T-helper 22 cell (primary cell): ENCODE data around the gene RNF111.
"Not testable (repeated sequence)": the region's sequence is repeated elsewhere in the genome, so short reads cannot be mapped to it uniquely, and the experiment has no call there.

Experiments
- DNase-seq: peaks from one replicate; pipeline ENCODE4 v3.0.0-alpha.2; 2020; ENCODE audit warnings: low read depth

Gene RNF111

GRCh38 chr15:59059076-59059597 lies 71.7 kb downstream of the RNF111 start:
- no peak for DNase-seq

- no peak for DNase-seq
Observed at GRCh38 chr15:59060348-59060747, 72.9 kb downstream of the RNF111 start.

- DNase-seq = no peak
Observed at GRCh38 chr15:59063042-59063441, 75.6 kb downstream of the RNF111 start.

- no peak for DNase-seq
Observed at GRCh38 chr15:59069430-59069829, 82.0 kb downstream of the RNF111 start.

GRCh38 chr15:59074607-59075006 lies 87.1 kb downstream of the RNF111 start:
- DNase-seq = no peak

- no peak for DNase-seq
Observed at GRCh38 chr15:59087731-59088130, 100.3 kb downstream of the RNF111 start.

- DNase-seq = no peak
Observed at GRCh38 chr15:59094077-59094476, 106.6 kb downstream of the RNF111 start.

- DNase-seq = no peak
Observed at GRCh38 chr15:59096429-59096828, 109.0 kb downstream of the RNF111 start.

GRCh38 chr15:59099162-59099685 lies 111.8 kb downstream of the RNF111 start:
- DNase-seq = no peak

GRCh38 chr15:59104602-59104911 lies 117.1 kb downstream of the RNF111 start:
- DNase-seq = no peak

- peak; percentile 72 for DNase-seq
Observed at GRCh38 chr15:59104912-59105732, 117.7 kb downstream of the RNF111 start, which contains the start of gene CCNB2. TSS of gene CCNB2 (plus strand) at chr15:59105146. CDS start at chr15:59105269, 123 bp downstream.

- DNase-seq = no peak
Observed at GRCh38 chr15:59105854-59106253, 118.4 kb downstream of the RNF111 start.

GRCh38 chr15:59111251-59111650 lies 123.8 kb downstream of the RNF111 start:
- no peak for DNase-seq

- no peak for DNase-seq
Observed at GRCh38 chr15:59115047-59115446, 127.6 kb downstream of the RNF111 start.

- DNase-seq = no peak
Observed at GRCh38 chr15:59116141-59116540, 128.7 kb downstream of the RNF111 start.

GRCh38 chr15:59116771-59117170 lies 129.3 kb downstream of the RNF111 start:
- DNase-seq = no peak

- no peak for DNase-seq
Observed at GRCh38 chr15:59119625-59120024, 132.2 kb downstream of the RNF111 start.

- no peak for DNase-seq
Observed at GRCh38 chr15:59120937-59121336, 133.5 kb downstream of the RNF111 start.

- no peak for DNase-seq
Observed at GRCh38 chr15:59124261-59124660, 136.8 kb downstream of the RNF111 start.

GRCh38 chr15:59125683-59126082 lies 138.2 kb downstream of the RNF111 start:
- not testable (repeated sequence) for DNase-seq

- not testable (repeated sequence) for DNase-seq
Observed at GRCh38 chr15:59127255-59127654, 139.8 kb downstream of the RNF111 start.

GRCh38 chr15:59131456-59131855 lies 144.0 kb downstream of the RNF111 start:
- no peak for DNase-seq

GRCh38 chr15:59131969-59132562 lies 144.6 kb downstream of the RNF111 start:
- no peak for DNase-seq
